HG02642 (cell line): ENCODE results near the gene OR13F1.
"Not testable (repeated sequence)": the region's sequence is repeated elsewhere in the genome, so short reads cannot be mapped to it uniquely, and the experiment has no call there.

ENCODE experiments used
- ATAC-seq: cut with Tn5 transposase; IDR thresholded peaks from one replicate; pipeline ENCODE4 v1.9.1; 2021; ENCODE audit warnings: mild to moderate bottlenecking; ENCODE audit not compliant: unreplicated experiment, poor library complexity

Gene OR13F1, protein sequence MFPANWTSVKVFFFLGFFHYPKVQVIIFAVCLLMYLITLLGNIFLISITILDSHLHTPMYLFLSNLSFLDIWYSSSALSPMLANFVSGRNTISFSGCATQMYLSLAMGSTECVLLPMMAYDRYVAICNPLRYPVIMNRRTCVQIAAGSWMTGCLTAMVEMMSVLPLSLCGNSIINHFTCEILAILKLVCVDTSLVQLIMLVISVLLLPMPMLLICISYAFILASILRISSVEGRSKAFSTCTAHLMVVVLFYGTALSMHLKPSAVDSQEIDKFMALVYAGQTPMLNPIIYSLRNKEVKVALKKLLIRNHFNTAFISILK

DNA sequence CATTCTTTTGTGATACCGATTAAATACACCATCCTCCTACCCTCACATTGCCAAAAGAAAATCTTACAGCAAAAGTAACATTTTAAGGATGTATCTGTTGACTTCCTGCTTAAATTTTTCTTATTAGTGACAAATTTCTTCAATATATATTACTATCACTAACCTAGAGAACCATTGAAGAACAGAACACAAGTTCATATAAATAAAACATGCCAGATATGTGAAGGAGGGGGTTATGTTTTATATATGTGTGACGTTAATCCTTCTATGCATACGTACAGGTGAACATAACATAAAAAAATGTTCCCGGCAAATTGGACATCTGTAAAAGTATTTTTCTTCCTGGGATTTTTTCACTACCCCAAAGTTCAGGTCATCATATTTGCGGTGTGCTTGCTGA lies at the start of gene OR13F1:
OR13F1 (plus strand) TSS at position 301 of the 400 bp plus-strand sequence; CDS start at position 301, 0 bp downstream.
- no peak for ATAC-seq

DNA sequence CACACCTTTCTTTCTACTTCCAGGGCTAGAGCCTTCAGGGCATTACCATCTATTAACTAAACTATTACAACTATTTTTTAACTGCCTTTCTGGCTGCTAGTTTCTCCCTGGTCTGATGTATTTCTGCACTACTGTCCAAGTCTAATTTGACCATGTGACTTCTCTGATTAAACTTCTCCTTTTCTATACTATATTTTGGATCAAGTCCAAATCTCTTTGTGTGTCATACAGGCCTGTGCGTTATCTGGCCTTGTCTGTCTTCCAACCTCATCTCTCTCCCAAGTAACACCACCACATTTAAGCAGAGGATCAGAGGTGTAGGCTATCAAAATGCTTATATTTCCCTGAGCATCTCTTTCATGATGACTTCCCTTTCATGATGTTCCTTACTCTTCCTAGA lies 47.2 kb upstream of the OR13F1 start:
- ATAC-seq = no peak

GRCh38 chr9:104463864-104464263 lies 40.2 kb upstream of the OR13F1 start:
- no peak for ATAC-seq

GRCh38 chr9:104468261-104468660 lies 35.8 kb upstream of the OR13F1 start:
- ATAC-seq = no peak

- no peak for ATAC-seq
These were observed 21.0 kb upstream of the OR13F1 start for GRCh38 chr9:104482921-104483570.

DNA sequence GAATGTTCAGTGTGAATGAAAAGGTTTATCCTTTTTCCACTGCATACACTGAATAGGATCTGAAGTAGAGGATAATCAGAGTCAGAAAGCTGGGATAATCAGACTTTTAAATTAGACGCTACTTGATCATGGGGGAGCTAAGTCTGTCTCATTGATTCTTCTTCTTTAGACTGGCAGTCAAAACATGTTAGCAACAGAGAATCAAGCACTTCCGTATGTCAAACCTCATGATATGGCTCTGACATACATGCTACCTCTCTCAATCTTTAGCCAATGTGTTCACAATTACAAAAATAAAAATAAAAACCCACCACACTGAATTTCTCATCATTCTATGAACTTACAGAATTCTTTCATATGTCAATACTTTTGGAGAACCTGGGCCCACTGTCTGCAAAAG lies 19.0 kb upstream of the OR13F1 start:
- no peak for ATAC-seq

- ATAC-seq = no peak
These were observed 9.3 kb upstream of the OR13F1 start for GRCh38 chr9:104494808-104495207.

DNA sequence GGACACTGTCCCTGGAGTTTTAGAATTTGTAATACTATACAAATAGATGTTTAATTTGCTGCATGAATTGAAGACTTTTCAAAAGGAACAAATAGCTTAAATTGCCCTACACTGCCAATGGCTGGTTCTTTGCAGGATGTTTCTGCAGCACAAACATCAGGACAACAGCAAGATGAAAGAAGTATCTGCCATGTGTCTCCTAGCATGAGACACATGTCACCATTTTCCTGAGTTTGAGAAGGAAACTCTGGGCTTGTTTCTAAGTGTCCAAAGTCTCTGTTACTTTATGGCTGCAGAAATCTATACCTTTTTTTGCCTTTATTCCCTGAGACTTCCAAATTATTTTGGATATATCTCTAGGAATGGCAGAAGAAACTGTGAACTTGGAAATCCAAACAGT lies 623 bp upstream of the OR13F1 start:
- no peak for ATAC-seq

GRCh38 chr9:104506565-104506964 lies 2.5 kb downstream of the OR13F1 start:
- ATAC-seq = no peak

DNA sequence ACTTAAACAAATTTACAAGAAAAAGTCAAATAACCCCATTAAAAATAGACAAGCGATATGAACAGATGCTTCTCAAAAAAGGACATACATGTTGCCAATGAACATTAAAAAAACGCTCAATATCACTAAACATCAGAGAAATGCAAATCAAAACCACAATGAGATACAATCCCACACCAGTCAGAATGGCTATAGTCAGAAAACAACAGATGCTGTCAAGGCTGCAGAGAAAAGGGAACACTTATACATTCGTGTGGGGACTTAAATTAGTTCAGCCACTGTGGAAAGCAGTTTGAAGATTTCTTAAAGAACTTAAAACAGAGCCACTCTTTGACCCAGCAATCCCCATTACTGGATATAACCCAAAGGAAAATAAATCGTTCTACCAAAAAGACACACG lies 10.8 kb downstream of the OR13F1 start:
- no peak for ATAC-seq

- not testable (repeated sequence) for ATAC-seq
These were observed 16.2 kb downstream of the OR13F1 start for GRCh38 chr9:104520241-104520640.

DNA sequence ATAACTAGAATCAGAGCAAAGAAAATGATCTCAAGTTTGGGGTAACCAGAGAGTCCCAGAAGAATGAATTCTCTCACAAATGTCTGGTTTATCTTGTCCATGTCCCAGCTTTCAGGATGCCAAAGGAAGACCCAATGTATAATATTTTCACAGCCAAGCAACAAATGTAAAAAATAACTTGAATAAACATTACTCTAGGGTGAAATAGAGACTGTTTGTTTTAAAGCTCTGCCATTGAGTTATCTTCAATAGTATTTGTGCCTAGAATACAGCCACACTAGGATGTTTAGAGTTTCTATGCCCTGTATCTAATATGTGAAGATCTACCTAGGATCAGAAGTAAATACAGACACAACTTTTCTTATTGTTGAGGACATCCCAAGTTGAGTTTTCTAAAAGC lies 23.0 kb downstream of the OR13F1 start, which contains the start of gene OR13C4:
OR13C4 (minus strand) TSS at position 101 of the 400 bp plus-strand sequence; CDS start at position 101, 0 bp downstream.
- no peak for ATAC-seq

GRCh38 chr9:104536756-104537155 lies 32.7 kb downstream of the OR13F1 start, which contains the start of gene OR13C3:
TSS of gene OR13C3 (minus strand) at chr9:104536856. CDS start at chr9:104536723, 133 bp downstream.
- no peak for ATAC-seq

- ATAC-seq = no peak
These were observed 35.2 kb downstream of the OR13F1 start for GRCh38 chr9:104539275-104539674.

- no peak for ATAC-seq
These were observed 40.6 kb downstream of the OR13F1 start for GRCh38 chr9:104544644-104545043.

GRCh38 chr9:104553261-104553660 lies 49.2 kb downstream of the OR13F1 start:
- no peak for ATAC-seq
